Cardiac fibroblast (primary cell): ENCODE results near the gene DPRX.
"Not testable (repeated sequence)": the region's sequence is repeated elsewhere in the genome, so short reads cannot be mapped to it uniquely, and the experiment has no call there.

Experiments
- DNase-seq, 2 donors: peaks; one replicate each; pipeline versions ENCODE4 v3.0.0 to v3.0.0-alpha.2; 2010; ENCODE audit warnings: low read depth in 2 of 2
- H3K4me3 ChIP-seq, 2 donors: replicated peaks in 1 of 2; 1 replicate in 1 of 2; 2 replicates in 1 of 2; pipeline ENCODE4 v1.5.1; 2011; ENCODE audit warnings: low read depth in 2 of 2, low read length in 2 of 2, mild to moderate bottlenecking in 2 of 2, moderate library complexity in 1 of 2
- TF ChIP-seq, protein P1 (sequence below): IDR thresholded peaks from one replicate; pipeline ENCODE4 v1.5.1; 2011; ENCODE audit warnings: low read depth, mild to moderate bottlenecking, low read length, inconsistent platforms

Gene DPRX

DNA sequence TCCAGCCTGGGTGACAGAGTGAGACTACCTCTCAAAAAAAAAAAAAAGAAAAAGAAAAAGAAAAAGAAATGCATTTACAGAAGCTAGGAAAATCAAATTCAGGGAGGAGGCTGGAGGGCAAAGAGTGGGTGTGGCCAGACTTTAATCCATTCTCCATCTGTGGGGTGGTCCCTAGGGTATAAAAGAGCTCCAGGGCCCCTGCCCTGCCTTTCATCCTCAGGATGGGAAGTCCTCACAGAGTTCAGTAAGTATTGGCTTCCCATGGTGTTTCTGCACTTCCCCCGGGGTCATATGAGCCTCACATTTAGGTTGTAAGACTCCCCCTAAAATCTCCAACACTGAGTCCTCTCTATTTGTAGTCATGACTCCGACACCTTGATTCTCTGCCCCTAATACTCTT, 33.0 kb downstream of the DPRX start:
- no peak for DNase-seq
- no peak overlapping the region for H3K4me3 ChIP-seq
- TF ChIP-seq, protein P1, sequence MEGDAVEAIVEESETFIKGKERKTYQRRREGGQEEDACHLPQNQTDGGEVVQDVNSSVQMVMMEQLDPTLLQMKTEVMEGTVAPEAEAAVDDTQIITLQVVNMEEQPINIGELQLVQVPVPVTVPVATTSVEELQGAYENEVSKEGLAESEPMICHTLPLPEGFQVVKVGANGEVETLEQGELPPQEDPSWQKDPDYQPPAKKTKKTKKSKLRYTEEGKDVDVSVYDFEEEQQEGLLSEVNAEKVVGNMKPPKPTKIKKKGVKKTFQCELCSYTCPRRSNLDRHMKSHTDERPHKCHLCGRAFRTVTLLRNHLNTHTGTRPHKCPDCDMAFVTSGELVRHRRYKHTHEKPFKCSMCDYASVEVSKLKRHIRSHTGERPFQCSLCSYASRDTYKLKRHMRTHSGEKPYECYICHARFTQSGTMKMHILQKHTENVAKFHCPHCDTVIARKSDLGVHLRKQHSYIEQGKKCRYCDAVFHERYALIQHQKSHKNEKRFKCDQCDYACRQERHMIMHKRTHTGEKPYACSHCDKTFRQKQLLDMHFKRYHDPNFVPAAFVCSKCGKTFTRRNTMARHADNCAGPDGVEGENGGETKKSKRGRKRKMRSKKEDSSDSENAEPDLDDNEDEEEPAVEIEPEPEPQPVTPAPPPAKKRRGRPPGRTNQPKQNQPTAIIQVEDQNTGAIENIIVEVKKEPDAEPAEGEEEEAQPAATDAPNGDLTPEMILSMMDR: no peak

DNA sequence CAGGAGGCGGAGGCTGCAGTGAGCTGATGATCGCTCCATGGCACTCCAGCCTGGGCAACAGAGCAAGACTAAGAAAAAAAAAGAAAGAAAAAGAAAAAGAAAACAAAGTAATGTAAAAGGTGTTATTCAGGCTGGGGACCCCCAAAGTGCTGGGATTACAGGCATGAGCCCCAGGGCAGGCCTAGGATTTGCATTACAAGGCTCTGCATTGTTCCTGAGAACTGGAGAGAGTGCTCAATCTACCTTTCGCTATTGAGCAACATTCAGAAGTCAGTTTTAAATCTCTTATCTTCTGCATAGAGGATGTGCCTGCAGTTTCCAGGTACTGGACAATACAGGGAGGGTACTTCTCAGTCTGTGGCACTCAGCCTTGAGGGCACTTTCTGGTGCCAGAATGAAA, 34.5 kb downstream of the DPRX start:
- H3K4me3 ChIP-seq, DNase-seq: not testable (repeated sequence)

DNA sequence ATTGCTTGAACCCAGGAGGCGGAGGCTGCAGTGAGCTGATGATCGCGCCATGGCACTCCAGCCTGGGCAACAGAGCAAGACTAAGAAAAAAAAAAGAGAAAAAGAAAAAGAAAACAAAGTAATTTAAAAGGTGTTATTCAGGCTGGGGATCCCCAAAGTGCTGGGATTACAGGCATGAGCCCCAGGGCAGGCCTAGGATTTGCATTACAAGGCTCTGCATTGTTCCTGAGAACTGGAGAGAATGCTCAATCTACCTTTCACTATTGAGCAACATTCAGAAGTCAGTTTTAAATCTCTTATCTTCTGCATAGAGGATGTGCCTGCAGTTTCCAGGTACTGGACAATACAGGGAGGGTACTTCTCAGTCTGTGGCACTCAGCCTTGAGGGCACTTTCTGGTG, 37.0 kb downstream of the DPRX start:
- not testable (repeated sequence) for H3K4me3 ChIP-seq, DNase-seq

DNA sequence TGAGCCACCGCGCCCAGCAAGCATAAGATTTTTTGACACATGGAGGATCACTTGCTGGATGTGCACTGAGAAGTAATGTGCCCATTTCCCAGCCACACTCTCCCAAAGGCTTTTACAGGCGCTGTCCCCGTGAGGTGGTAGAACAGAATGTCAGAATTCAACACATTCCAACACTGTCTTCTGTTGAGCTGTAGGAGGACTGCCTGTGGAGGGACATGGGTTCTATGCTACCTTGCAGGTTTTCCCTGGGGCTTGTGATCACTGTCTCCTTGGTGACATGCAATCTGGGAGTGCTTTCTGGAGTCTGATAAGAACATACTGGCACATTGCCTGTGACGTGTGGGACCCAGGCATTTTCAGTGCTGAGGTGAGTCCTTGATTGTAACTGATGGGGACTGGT, 38.5 kb downstream of the DPRX start:
- TF ChIP-seq, protein P1: no peak
- H3K4me3 ChIP-seq: no peak overlapping the region
- no peak for DNase-seq

DNA sequence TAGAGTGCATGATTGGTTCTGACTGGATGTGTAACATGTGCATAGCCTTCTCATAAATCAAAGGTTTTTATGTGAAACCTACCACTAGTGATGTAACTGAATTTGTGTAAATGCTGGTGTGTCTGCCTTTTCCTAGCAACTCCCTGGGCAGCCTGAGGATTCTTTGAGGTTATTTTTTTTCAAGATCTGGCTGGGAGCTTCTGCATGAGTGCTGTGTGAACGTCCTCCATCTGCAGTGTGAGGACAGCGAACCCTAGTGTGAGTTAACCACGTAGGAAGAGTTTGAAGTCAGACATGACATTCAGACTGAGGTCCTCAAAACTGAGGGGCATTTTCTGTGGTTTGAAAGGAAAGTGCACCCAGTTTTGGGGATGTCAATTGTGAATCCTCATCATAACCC, 39.9 kb downstream of the DPRX start:
- TF ChIP-seq, protein P1: no peak
- H3K4me3 ChIP-seq: no peak overlapping the region
- DNase-seq: no peak
